ENCODE results near the gene LHX4.

Gene LHX4

GRCh38 chr1:180204231-180204630, 25.8 kb upstream of the LHX4 start:
- Histone ChIP-seq H3K4me3 (no peak overlapping the region), H3K36me3 (peaks cover 0 to 9% (median 0%) of the 10 kb centered on the region in 3 donors), H3K4me1 (no peaks in the 10 kb centered on the region), H3K27me3 (no peaks in the 10 kb centered on the region), H3K27ac (no peak overlapping the region), H3K9me3 (no peaks in the 10 kb centered on the region)
- intact Hi-C loops (cut with DNase I; ENCODE audit: low total_unique reads), result no loop called here
- TF ChIP-seq CTCF (IDR thresholded peaks at IDR 0.05), result no peak
- no peak for DNase-seq

GRCh38 chr1:180206581-180206980, 23.5 kb upstream of the LHX4 start:
- Histone ChIP-seq H3K27me3 (peaks cover 0 to 10% of the 10 kb centered on the region in 2 donors), H3K4me1 (no peaks in the 10 kb centered on the region), H3K27ac (no peak overlapping the region), H3K4me3 (no peak overlapping the region), H3K36me3 (no peaks in the 10 kb centered on the region), H3K9me3 (no peaks in the 10 kb centered on the region)
- no peak for TF ChIP-seq CTCF (IDR thresholded peaks at IDR 0.05)
- no peak for DNase-seq
- intact Hi-C loops (cut with DNase I; ENCODE audit: low total_unique reads), result no loop called here

- DNase-seq, result no peak
- intact Hi-C loops (cut with DNase I; ENCODE audit: low total_unique reads), result no loop called here
- no peaks in the 10 kb centered on the region for H3K9me3 ChIP-seq
- H3K4me3 ChIP-seq, result no peak overlapping the region
- no peak for TF ChIP-seq CTCF (IDR thresholded peaks at IDR 0.05)
- H3K36me3 ChIP-seq, result no peaks in the 10 kb centered on the region
- H3K4me1 ChIP-seq, result no peaks in the 10 kb centered on the region
- no peak overlapping the region for H3K27ac ChIP-seq
- peaks cover 0 to 12% of the 10 kb centered on the region in 2 donors for H3K27me3 ChIP-seq
Observed at GRCh38 chr1:180208264-180208663, 21.8 kb upstream of the LHX4 start.

- H3K27ac ChIP-seq, result no peak overlapping the region
- no peaks in the 10 kb centered on the region for H3K4me1 ChIP-seq
- intact Hi-C loops (cut with DNase I; ENCODE audit: low total_unique reads), result no loop called here
- no peak for DNase-seq
- H3K27me3 ChIP-seq, result peaks cover 0 to 12% of the 10 kb centered on the region in 2 donors
- no peaks in the 10 kb centered on the region for H3K9me3 ChIP-seq
- TF ChIP-seq CTCF (IDR thresholded peaks at IDR 0.05), result no peak
- no peak overlapping the region for H3K4me3 ChIP-seq
- no peaks in the 10 kb centered on the region for H3K36me3 ChIP-seq
Observed at GRCh38 chr1:180210008-180210620, 19.9 kb upstream of the LHX4 start.

GRCh38 chr1:180211156-180211859, 18.8 kb upstream of the LHX4 start:
- no peak for DNase-seq
- Histone ChIP-seq H3K9me3 (no peaks in the 10 kb centered on the region), H3K4me3 (no peak overlapping the region), H3K4me1 (no peaks in the 10 kb centered on the region), H3K27ac (no peak overlapping the region), H3K36me3 (no peaks in the 10 kb centered on the region), H3K27me3 (peaks cover 0 to 12% of the 10 kb centered on the region in 2 donors)
- no peak for TF ChIP-seq CTCF (IDR thresholded peaks at IDR 0.05)
- intact Hi-C loops (cut with DNase I; ENCODE audit: low total_unique reads), result no loop called here

Measured in tibial artery (tissue), 4 donors.